A673 (cell line): ENCODE results near the gene EXOC4. TPM values are rescaled to one million over a fixed set of nuclear protein-coding genes. Genes with fewer than 3 reads are reported as not detected.
"Not testable (repeated sequence)": the region's sequence is repeated elsewhere in the genome, so short reads cannot be mapped to it uniquely, and the experiment has no call there.

Experiments used
- BruUV-seq: library from RNA; stranded (reverse); fragments of 400-500 nt; replicated peaks from 2 replicates; lab custom pipeline; 2021; lab: Mats Ljungman, UMichigan
- CTCF ChIA-PET: fragments of 300-600 bp; sonication (Branson Sonifier 250); formaldehyde crosslinking; loops from one replicate; lab custom pipeline; 2022; ENCODE audit warnings: antibody characterized with exemption; lab: Charles Lee
- POLR2A ChIA-PET: fragments of 300-600 bp; sonication (Branson Sonifier 250); formaldehyde crosslinking; loops from one replicate; lab custom pipeline; 2022; ENCODE audit warnings: antibody characterized with exemption; ENCODE audit not compliant: low non-redundant PET; lab: Charles Lee
- DNase-seq: peaks from one replicate; pipeline ENCODE4 v3.0.0-alpha.2; 2015; ENCODE audit warnings: low spot score
- H3K27ac ChIP-seq: fragments of 200-600 bp; sonication (generic); 2 replicates; pipeline ENCODE4 v1.5.1; 2016; ENCODE audit warnings: mixed run types, low read depth, mild to moderate bottlenecking, mixed read lengths, antibody characterized with exemption, low read length; ENCODE audit not compliant: poor library complexity, severe bottlenecking
- H3K27me3 ChIP-seq: fragments of 200-600 bp; sonication (generic); replicated peaks from 2 replicates; pipeline ENCODE4 v1.6.1; 2017; ENCODE audit warnings: mixed run types, low read depth, mild to moderate bottlenecking, mixed read lengths, antibody characterized with exemption, low read length; ENCODE audit not compliant: insufficient read depth, poor library complexity
- H3K36me3 ChIP-seq: fragments of 200-600 bp; sonication (generic); 2 replicates; pipeline ENCODE4 v1.6.1; 2016; ENCODE audit warnings: mixed run types, mild to moderate bottlenecking, mixed read lengths, antibody characterized with exemption, low read length; ENCODE audit not compliant: insufficient read depth, poor library complexity, severe bottlenecking
- H3K4me1 ChIP-seq: fragments of 200-600 bp; sonication (generic); 2 replicates; pipeline ENCODE4 v1.6.1; 2017; ENCODE audit warnings: mixed run types, mild to moderate bottlenecking, mixed read lengths, antibody characterized with exemption, low read length; ENCODE audit not compliant: insufficient read depth, poor library complexity, severe bottlenecking
- H3K4me3 ChIP-seq: fragments of 200-600 bp; sonication (generic); 2 replicates; pipeline ENCODE4 v1.5.1; 2016; ENCODE audit warnings: low read depth, mixed run types, mild to moderate bottlenecking, mixed read lengths, low read length; ENCODE audit not compliant: poor library complexity, severe bottlenecking
- H3K9me3 ChIP-seq: fragments of 200-600 bp; sonication (generic); 2 replicates; pipeline ENCODE4 v1.6.1; 2016; ENCODE audit warnings: mixed run types, low read depth, mild to moderate bottlenecking, mixed read lengths, antibody characterized with exemption, low read length; ENCODE audit not compliant: poor library complexity, severe bottlenecking
- CTCF ChIP-seq: fragments of 300-800, 200-600 bp; sonication (generic); conservative IDR thresholded peaks from 2 replicates; pipeline ENCODE4 v1.5.1; 2017; ENCODE audit warnings: low read depth, mild to moderate bottlenecking, antibody characterized with exemption, low read length, moderate library complexity, mixed read lengths
- EZH2 ChIP-seq: fragments of 200-600 bp; sonication (generic); IDR thresholded peaks from 2 replicates; pipeline ENCODE4 v1.6.1; 2017; ENCODE audit warnings: borderline replicate concordance, low read depth, mild to moderate bottlenecking, mixed read lengths, antibody characterized with exemption, low read length; ENCODE audit not compliant: poor library complexity, severe bottlenecking
- intact Hi-C: fragments of 100-400 bp; cut with micrococcal nuclease; formaldehyde crosslinking; loops from one replicate; pipeline ENCODE4 v1.10.0; 2022; ENCODE audit not compliant: unreplicated experiment
- total RNA-seq: library from RNA; stranded (reverse); gene quantifications from 2 replicates; pipeline ENCODE4 v1.2.3, GENCODE V29; 2021

Gene EXOC4
- total RNA-seq, 1 experiment from 2014 or later = 66.1 TPM

- Histone ChIP-seq H3K9me3 (no peaks in the 10 kb centered on the region), H3K27ac (no peak overlapping the region), H3K27me3 (no peaks in the 10 kb centered on the region), H3K4me1 (no peaks in the 10 kb centered on the region), H3K4me3 (no peak overlapping the region), H3K36me3 (no peaks in the 10 kb centered on the region)
- intact Hi-C loops = no loop called here
- ChIA-PET CTCF (no interaction called here), POLR2A (no interaction called here)
- TF ChIP-seq EZH2 = no peak
- TF ChIP-seq CTCF = no peak
- BruUV-seq = no TSS peak
- DNase-seq = no peak
Observed at GRCh38 chr7:134075799-134076198, 822.9 kb downstream of the EXOC4 start.

GRCh38 chr7:134077560-134077959 lies 824.7 kb downstream of the EXOC4 start:
- BruUV-seq, intact Hi-C loops, H3K9me3 ChIP-seq, DNase-seq, H3K27ac ChIP-seq, POLR2A ChIA-PET, H3K27me3 ChIP-seq, H3K4me1 ChIP-seq, CTCF ChIA-PET, H3K4me3 ChIP-seq, H3K36me3 ChIP-seq: not testable (repeated sequence)

GRCh38 chr7:134078991-134079390 lies 826.1 kb downstream of the EXOC4 start:
- intact Hi-C loops = no loop called here
- BruUV-seq = no TSS peak
- Histone ChIP-seq H3K9me3 (no peaks in the 10 kb centered on the region), H3K4me1 (no peaks in the 10 kb centered on the region), H3K27ac (no peak overlapping the region), H3K4me3 (no peak overlapping the region), H3K27me3 (no peaks in the 10 kb centered on the region), H3K36me3 (no peaks in the 10 kb centered on the region)
- TF ChIP-seq CTCF (no peak), EZH2 (no peak)
- ChIA-PET CTCF (no interaction called here), POLR2A (no interaction called here)
- DNase-seq = no peak

GRCh38 chr7:134081695-134082094 lies 828.8 kb downstream of the EXOC4 start:
- Histone ChIP-seq H3K9me3 (no peaks in the 10 kb centered on the region), H3K27me3 (no peaks in the 10 kb centered on the region), H3K27ac (no peak overlapping the region), H3K36me3 (no peaks in the 10 kb centered on the region), H3K4me1 (no peaks in the 10 kb centered on the region), H3K4me3 (no peak overlapping the region)
- intact Hi-C loops = no loop called here
- POLR2A ChIA-PET = no interaction called here
- DNase-seq = no peak
- CTCF ChIA-PET = no interaction called here
- TF ChIP-seq EZH2 = no peak
- no peak for TF ChIP-seq CTCF
- no TSS peak for BruUV-seq
